ENCODE data around the gene TMEM132C.

Gene TMEM132C

GRCh38 chr12:128727999-128728398 lies 461.0 kb downstream of the TMEM132C start:
- DNase-seq (ENCODE audit: low read depth in 1 of 2, low spot score in 1 of 2): no peak
- Histone ChIP-seq H3K4me3 (replicated peaks; ENCODE audit: insufficient read depth, low read length) (no peak overlapping the region), H3K27ac (replicated peaks) (no peak overlapping the region), H3K27me3 (ENCODE audit: insufficient read depth, poor library complexity, severe bottlenecking) (no peaks in the 10 kb centered on the region)
- no peak for TF ChIP-seq POLR2AphosphoS5 (IDR thresholded peaks at IDR 0.05; ENCODE audit: low read depth)
- no peak for TF ChIP-seq SPI1 (IDR thresholded peaks at IDR 0.05; ENCODE audit: borderline replicate concordance, low read depth)
- no peak for TF ChIP-seq GABPA (IDR thresholded peaks at IDR 0.05; ENCODE audit: low read depth)
- TF ChIP-seq CTCF (IDR thresholded peaks at IDR 0.05; ENCODE audit: insufficient read depth, low read length): no peak
- TF ChIP-seq REST (IDR thresholded peaks at IDR 0.05; ENCODE audit: insufficient replicate concordance, low read depth): no peak

GRCh38 chr12:128729628-128730121 lies 462.7 kb downstream of the TMEM132C start:
- no peak for TF ChIP-seq SPI1 (IDR thresholded peaks at IDR 0.05; ENCODE audit: borderline replicate concordance, low read depth)
- no peak for TF ChIP-seq POLR2AphosphoS5 (IDR thresholded peaks at IDR 0.05; ENCODE audit: low read depth)
- TF ChIP-seq GABPA (IDR thresholded peaks at IDR 0.05; ENCODE audit: low read depth): no peak
- TF ChIP-seq REST (IDR thresholded peaks at IDR 0.05; ENCODE audit: insufficient replicate concordance, low read depth): no peak
- TF ChIP-seq CTCF (IDR thresholded peaks at IDR 0.05; ENCODE audit: insufficient read depth, low read length): no peak

GRCh38 chr12:128734371-128734770 lies 467.4 kb downstream of the TMEM132C start:
- H3K4me3 ChIP-seq (replicated peaks; ENCODE audit: insufficient read depth, low read length): no peak overlapping the region
- TF ChIP-seq REST (IDR thresholded peaks at IDR 0.05; ENCODE audit: insufficient replicate concordance, low read depth) (no peak), CTCF (IDR thresholded peaks at IDR 0.05; ENCODE audit: insufficient read depth, low read length) (no peak), GABPA (IDR thresholded peaks at IDR 0.05; ENCODE audit: low read depth) (no peak), SPI1 (IDR thresholded peaks at IDR 0.05; ENCODE audit: borderline replicate concordance, low read depth) (no peak), POLR2AphosphoS5 (IDR thresholded peaks at IDR 0.05; ENCODE audit: low read depth) (no peak)
- no peak for DNase-seq (ENCODE audit: low read depth in 1 of 2, low spot score in 1 of 2)
- H3K27me3 ChIP-seq (ENCODE audit: insufficient read depth, poor library complexity, severe bottlenecking): no peaks in the 10 kb centered on the region
- no peak overlapping the region for H3K27ac ChIP-seq (replicated peaks)

More at GRCh38 chr12:128729628-128730121, 462.7 kb downstream of the TMEM132C start:
- no peaks in the 10 kb centered on the region for H3K27me3 ChIP-seq (ENCODE audit: insufficient read depth, poor library complexity, severe bottlenecking)
- H3K4me3 ChIP-seq (replicated peaks; ENCODE audit: insufficient read depth, low read length): no peak overlapping the region
- no peak overlapping the region for H3K27ac ChIP-seq (replicated peaks)
- DNase-seq (ENCODE audit: low read depth in 1 of 2, low spot score in 1 of 2): no peak

Data from HL-60 (cell line).